ENCODE results near the gene LAT.

DNA sequence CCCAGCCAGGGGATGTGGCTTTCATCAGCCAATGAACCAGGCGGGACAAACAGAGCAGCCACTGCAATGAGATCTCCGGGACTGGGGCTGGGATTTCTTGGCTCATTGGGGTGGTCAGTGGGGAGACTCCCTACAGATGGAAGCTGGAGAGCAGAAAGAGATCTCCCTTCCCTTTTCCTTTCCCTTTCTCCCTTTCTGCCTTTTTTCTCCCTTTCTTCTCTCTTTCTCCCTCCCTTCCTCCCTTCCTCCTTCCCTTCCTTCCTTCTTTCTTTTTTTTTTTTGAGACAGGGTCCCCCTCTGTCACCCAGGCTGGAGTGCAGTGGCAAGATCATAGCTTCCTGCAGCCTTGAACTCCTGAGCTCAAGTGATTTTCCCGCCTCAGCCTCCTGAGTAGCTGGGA lies 14.0 kb downstream of the LAT start:
- TF ChIP-seq, protein P1, sequence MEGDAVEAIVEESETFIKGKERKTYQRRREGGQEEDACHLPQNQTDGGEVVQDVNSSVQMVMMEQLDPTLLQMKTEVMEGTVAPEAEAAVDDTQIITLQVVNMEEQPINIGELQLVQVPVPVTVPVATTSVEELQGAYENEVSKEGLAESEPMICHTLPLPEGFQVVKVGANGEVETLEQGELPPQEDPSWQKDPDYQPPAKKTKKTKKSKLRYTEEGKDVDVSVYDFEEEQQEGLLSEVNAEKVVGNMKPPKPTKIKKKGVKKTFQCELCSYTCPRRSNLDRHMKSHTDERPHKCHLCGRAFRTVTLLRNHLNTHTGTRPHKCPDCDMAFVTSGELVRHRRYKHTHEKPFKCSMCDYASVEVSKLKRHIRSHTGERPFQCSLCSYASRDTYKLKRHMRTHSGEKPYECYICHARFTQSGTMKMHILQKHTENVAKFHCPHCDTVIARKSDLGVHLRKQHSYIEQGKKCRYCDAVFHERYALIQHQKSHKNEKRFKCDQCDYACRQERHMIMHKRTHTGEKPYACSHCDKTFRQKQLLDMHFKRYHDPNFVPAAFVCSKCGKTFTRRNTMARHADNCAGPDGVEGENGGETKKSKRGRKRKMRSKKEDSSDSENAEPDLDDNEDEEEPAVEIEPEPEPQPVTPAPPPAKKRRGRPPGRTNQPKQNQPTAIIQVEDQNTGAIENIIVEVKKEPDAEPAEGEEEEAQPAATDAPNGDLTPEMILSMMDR (IDR thresholded peaks at IDR 0.05; ENCODE audit: poor library complexity, severe bottlenecking), result no peak
- TF ChIP-seq, protein P2, sequence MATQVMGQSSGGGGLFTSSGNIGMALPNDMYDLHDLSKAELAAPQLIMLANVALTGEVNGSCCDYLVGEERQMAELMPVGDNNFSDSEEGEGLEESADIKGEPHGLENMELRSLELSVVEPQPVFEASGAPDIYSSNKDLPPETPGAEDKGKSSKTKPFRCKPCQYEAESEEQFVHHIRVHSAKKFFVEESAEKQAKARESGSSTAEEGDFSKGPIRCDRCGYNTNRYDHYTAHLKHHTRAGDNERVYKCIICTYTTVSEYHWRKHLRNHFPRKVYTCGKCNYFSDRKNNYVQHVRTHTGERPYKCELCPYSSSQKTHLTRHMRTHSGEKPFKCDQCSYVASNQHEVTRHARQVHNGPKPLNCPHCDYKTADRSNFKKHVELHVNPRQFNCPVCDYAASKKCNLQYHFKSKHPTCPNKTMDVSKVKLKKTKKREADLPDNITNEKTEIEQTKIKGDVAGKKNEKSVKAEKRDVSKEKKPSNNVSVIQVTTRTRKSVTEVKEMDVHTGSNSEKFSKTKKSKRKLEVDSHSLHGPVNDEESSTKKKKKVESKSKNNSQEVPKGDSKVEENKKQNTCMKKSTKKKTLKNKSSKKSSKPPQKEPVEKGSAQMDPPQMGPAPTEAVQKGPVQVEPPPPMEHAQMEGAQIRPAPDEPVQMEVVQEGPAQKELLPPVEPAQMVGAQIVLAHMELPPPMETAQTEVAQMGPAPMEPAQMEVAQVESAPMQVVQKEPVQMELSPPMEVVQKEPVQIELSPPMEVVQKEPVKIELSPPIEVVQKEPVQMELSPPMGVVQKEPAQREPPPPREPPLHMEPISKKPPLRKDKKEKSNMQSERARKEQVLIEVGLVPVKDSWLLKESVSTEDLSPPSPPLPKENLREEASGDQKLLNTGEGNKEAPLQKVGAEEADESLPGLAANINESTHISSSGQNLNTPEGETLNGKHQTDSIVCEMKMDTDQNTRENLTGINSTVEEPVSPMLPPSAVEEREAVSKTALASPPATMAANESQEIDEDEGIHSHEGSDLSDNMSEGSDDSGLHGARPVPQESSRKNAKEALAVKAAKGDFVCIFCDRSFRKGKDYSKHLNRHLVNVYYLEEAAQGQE (IDR thresholded peaks at IDR 0.05; ENCODE audit: borderline replicate concordance), result no peak
- TF ChIP-seq POLR2AphosphoS5 (IDR thresholded peaks at IDR 0.05) (no peak), SMC3 (conservative IDR thresholded peaks at IDR 0.05; ENCODE audit: poor library complexity) (no peak), RAD21 (conservative IDR thresholded peaks at IDR 0.05) (no peak)

Data from neural cell (in vitro differentiated cells).